OCI-LY1 (cell line): ENCODE measurements around the gene MINK1.

ENCODE experiments used
- H2AFZ ChIP-seq: fragments of 200-600 bp; sonication (generic), shearing (Covaris generic); 2 replicates; pipeline ENCODE4 v1.6.0; 2014; ENCODE audit warnings: antibody characterized with exemption, mild to moderate bottlenecking, low read length
- H3F3A ChIP-seq: fragments of 200-600 bp; sonication (generic), shearing (Covaris generic); 2 replicates; pipeline ENCODE4 v1.6.0; 2014; ENCODE audit warnings: mild to moderate bottlenecking, antibody characterized with exemption, low read length, moderate library complexity; ENCODE audit not compliant: insufficient read depth
- H3K27ac ChIP-seq: fragments of 200-600 bp; sonication (generic); 2 replicates; pipeline ENCODE4 v1.5.1; 2014; ENCODE audit warnings: low read length, mixed run types, mild to moderate bottlenecking, low read depth; ENCODE audit not compliant: poor library complexity, severe bottlenecking
- H3K27me3 ChIP-seq: fragments of 200-600 bp; sonication (generic); 2 replicates; pipeline ENCODE4 v1.6.0; 2014; ENCODE audit warnings: antibody characterized with exemption, mild to moderate bottlenecking, low read length, moderate library complexity; ENCODE audit not compliant: insufficient read depth
- H3K36me3 ChIP-seq: fragments of 200-600 bp; sonication (generic); 2 replicates; pipeline ENCODE4 v1.6.1; 2014; ENCODE audit warnings: mild to moderate bottlenecking, antibody characterized with exemption, low read length, moderate library complexity, mixed read lengths; ENCODE audit not compliant: insufficient read depth
- H3K4me1 ChIP-seq: fragments of 200-600 bp; sonication (generic); 2 replicates; pipeline ENCODE4 v1.5.1; 2014; ENCODE audit warnings: mild to moderate bottlenecking, low read length, moderate library complexity; ENCODE audit not compliant: insufficient read depth, severe bottlenecking
- H3K4me2 ChIP-seq: fragments of 200-600 bp; sonication (generic), shearing (Covaris generic); 2 replicates; pipeline ENCODE4 v1.6.1; 2014; ENCODE audit warnings: low read length
- H3K4me3 ChIP-seq: fragments of 200-600 bp; sonication (generic); 2 replicates; pipeline ENCODE4 v1.5.1; 2014; ENCODE audit warnings: low read length, low read depth, mild to moderate bottlenecking, mixed read lengths; ENCODE audit not compliant: poor library complexity, severe bottlenecking
- H3K79me2 ChIP-seq: fragments of 200-600 bp; shearing (Covaris generic); 2 replicates; pipeline ENCODE4 v1.6.1; 2016; ENCODE audit warnings: mixed run types, low read length, mixed read lengths; ENCODE audit not compliant: insufficient read depth
- H3K9ac ChIP-seq: fragments of 200-600 bp; sonication (generic), shearing (Covaris generic); 2 replicates; pipeline ENCODE4 v1.6.1; 2014; ENCODE audit warnings: mild to moderate bottlenecking, low read length, mixed read lengths
- H3K9me2 ChIP-seq: fragments of 200-600 bp; sonication (generic), shearing (Covaris generic); 2 replicates; pipeline ENCODE4 v1.6.1; 2014; ENCODE audit warnings: low read depth, mild to moderate bottlenecking, low read length, mixed read lengths
- H3K9me3 ChIP-seq: fragments of 200-600 bp; shearing (Covaris generic); 2 replicates; pipeline ENCODE4 v1.6.1; 2014; ENCODE audit warnings: low read length, mixed read lengths
- H4K20me1 ChIP-seq: fragments of 200-600 bp; sonication (generic), shearing (Covaris generic); 2 replicates; pipeline ENCODE4 v1.6.0; 2016; ENCODE audit warnings: mild to moderate bottlenecking, low read length; ENCODE audit not compliant: insufficient read depth
- EZH2 ChIP-seq: fragments of 200-600 bp; sonication (generic), shearing (Covaris generic); IDR thresholded peaks from 2 replicates; pipeline ENCODE4 v1.8.0; 2017; ENCODE audit warnings: borderline replicate concordance, mixed run types, mild to moderate bottlenecking, antibody characterized with exemption, low read length, moderate library complexity, mixed read lengths
- TF ChIP-seq, protein P1 (sequence below): fragments of 200-600 bp; sonication (generic), shearing (Covaris generic); IDR thresholded peaks from 2 replicates; pipeline ENCODE4 v1.5.1; 2017; ENCODE audit warnings: mild to moderate bottlenecking, antibody characterized with exemption, low read length, moderate library complexity, mixed read lengths

The MINK1 gene

DNA sequence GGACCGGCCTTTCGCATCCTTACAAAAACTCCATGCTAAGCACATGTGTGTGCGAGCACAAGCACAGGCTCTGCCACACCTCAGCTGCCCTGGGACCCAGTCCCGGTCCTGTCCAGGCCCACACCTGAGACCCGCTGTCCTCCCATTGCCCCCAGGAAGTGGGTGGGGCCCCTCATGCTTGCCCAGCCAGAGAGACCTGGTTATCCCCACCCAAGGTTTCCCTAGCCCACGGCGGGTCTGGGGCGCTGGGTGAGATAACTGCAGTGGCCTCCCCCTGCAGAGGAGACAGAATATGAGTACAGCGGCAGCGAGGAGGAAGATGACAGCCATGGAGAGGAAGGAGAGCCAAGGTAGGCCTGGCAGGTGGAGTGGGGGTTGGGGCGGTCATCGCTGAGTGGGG lies 53.7 kb downstream of the MINK1 start:
- Histone ChIP-seq H3K27ac (no peak overlapping the region), H2AFZ (no peak overlapping the region), H3K9me2 (no peaks in the 10 kb centered on the region), H3K79me2 (no peaks in the 10 kb centered on the region), H3K4me1 (no peaks in the 10 kb centered on the region), H3K4me2 (no peak overlapping the region), H3K4me3 (no peak overlapping the region), H3K27me3 (no peaks in the 10 kb centered on the region), H3K36me3 (peaks cover 61% of the 10 kb centered on the region; the same call in 1 of the 2 replicates), H3K9ac (no peak overlapping the region), H4K20me1 (no peaks in the 10 kb centered on the region), H3K9me3 (no peaks in the 10 kb centered on the region), H3F3A (0 out of 2 replicates have a peak, but pooled peaks cover 2% of the 10 kb centered on the region)
- TF ChIP-seq, protein P1, sequence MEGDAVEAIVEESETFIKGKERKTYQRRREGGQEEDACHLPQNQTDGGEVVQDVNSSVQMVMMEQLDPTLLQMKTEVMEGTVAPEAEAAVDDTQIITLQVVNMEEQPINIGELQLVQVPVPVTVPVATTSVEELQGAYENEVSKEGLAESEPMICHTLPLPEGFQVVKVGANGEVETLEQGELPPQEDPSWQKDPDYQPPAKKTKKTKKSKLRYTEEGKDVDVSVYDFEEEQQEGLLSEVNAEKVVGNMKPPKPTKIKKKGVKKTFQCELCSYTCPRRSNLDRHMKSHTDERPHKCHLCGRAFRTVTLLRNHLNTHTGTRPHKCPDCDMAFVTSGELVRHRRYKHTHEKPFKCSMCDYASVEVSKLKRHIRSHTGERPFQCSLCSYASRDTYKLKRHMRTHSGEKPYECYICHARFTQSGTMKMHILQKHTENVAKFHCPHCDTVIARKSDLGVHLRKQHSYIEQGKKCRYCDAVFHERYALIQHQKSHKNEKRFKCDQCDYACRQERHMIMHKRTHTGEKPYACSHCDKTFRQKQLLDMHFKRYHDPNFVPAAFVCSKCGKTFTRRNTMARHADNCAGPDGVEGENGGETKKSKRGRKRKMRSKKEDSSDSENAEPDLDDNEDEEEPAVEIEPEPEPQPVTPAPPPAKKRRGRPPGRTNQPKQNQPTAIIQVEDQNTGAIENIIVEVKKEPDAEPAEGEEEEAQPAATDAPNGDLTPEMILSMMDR: no peak
- TF ChIP-seq EZH2: no peak

DNA sequence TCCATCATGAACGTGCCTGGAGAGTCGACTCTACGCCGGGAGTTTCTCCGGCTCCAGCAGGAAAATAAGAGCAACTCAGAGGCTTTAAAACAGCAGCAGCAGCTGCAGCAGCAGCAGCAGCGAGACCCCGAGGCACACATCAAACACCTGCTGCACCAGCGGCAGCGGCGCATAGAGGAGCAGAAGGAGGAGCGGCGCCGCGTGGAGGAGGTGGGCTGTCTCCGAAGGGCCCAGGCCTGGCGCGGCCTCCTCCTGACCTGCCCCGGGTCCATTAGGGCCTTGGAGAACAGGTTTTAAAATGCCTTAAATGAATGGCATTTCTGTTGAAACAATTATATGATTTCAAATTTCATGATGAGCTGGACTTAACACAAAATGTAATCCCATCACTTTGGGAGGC lies 54.4 kb downstream of the MINK1 start:
- Histone ChIP-seq H3K79me2 (no peaks in the 10 kb centered on the region), H3F3A (no peaks in the 10 kb centered on the region), H3K9ac (no peak overlapping the region), H3K9me2 (no peaks in the 10 kb centered on the region), H4K20me1 (no peaks in the 10 kb centered on the region), H3K27me3 (no peaks in the 10 kb centered on the region), H3K4me1 (no peaks in the 10 kb centered on the region), H3K36me3 (peaks cover 61% of the 10 kb centered on the region; the same call in 1 of the 2 replicates), H3K4me3 (no peak overlapping the region), H3K27ac (no peak overlapping the region), H2AFZ (no peak overlapping the region), H3K9me3 (no peaks in the 10 kb centered on the region), H3K4me2 (no peak overlapping the region)
- TF ChIP-seq, protein P1: no peak
- no peak for TF ChIP-seq EZH2

DNA sequence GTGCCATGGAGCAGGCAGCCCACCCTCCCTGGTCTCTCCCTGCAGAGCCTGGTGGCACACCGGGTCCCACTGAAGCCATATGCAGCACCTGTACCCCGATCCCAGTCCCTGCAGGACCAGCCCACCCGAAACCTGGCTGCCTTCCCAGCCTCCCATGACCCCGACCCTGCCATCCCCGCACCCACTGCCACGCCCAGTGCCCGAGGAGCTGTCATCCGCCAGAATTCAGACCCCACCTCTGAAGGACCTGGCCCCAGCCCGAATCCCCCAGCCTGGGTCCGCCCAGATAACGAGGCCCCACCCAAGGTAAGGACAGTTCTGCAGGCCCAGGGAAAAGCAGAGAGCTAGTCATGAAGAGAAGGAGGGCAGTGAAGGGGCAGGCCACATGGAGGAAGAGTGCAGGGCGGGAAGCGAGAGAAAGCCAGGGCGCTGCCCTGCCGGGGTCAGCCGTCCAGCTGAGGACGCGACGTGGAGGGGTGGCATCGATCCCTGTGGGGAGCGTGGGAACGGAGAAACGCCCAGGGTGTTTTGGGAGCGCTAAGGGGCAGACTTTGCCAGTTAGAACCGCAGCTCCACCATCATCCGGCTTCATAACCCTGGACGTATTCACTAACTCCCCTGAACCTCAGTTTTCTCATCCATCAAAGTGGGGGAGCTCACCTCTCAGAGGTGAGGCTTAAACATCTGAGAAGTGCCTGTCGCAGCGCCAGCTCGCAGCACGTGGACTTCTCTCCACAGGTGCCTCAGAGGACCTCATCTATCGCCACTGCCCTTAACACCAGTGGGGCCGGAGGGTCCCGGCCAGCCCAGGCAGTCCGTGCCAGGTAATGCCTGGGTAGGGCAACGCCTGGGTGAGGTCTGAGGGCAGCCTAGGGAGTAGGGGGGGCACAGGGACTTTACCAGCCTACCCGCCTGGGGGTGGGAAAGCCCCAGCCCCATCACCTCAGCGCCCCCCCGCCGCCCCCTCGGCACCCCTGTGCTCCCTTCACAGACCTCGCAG lies 58.6 kb downstream of the MINK1 start:
- no peaks in the 10 kb centered on the region for H4K20me1 ChIP-seq
- H3F3A ChIP-seq: no peaks in the 10 kb centered on the region
- no peaks in the 10 kb centered on the region for H3K4me1 ChIP-seq
- no peak overlapping the region for H3K9ac ChIP-seq
- H3K4me2 ChIP-seq: no peak overlapping the region
- H2AFZ ChIP-seq: no peak overlapping the region
- H3K27ac ChIP-seq: no peak overlapping the region
- H3K27me3 ChIP-seq: no peaks in the 10 kb centered on the region
- H3K4me3 ChIP-seq: no peak overlapping the region
- H3K9me3 ChIP-seq: no peaks in the 10 kb centered on the region
- H3K36me3 ChIP-seq: peaks cover 66% of the 10 kb centered on the region
- H3K79me2 ChIP-seq: no peaks in the 10 kb centered on the region
- H3K9me2 ChIP-seq: no peaks in the 10 kb centered on the region
- TF ChIP-seq, protein P1: no peak
- TF ChIP-seq EZH2: no peak
